H1 (cell line): Measurements from ENCODE around the gene RTF2. TPM values are rescaled to one million over a fixed set of nuclear protein-coding genes. Genes with fewer than 3 reads are reported as not detected.

Experiments used
- CTCF ChIA-PET: fragments of 300-600 bp; sonication (Branson Sonifier 250); formaldehyde crosslinking; loops from one replicate; lab custom pipeline; 2021; ENCODE audit not compliant: partially characterized antibody; lab: Charles Lee
- POLR2A ChIA-PET: fragments of 300-600 bp; sonication (Branson Sonifier 250); formaldehyde crosslinking; loops from one replicate; lab custom pipeline; 2021; ENCODE audit warnings: inconsistent platforms; ENCODE audit not compliant: partially characterized antibody; lab: Charles Lee
- DNase-seq, 2 experiments: peaks; one replicate each; pipeline versions ENCODE4 v3.0.0 to v3.0.0-alpha.2; 2010 to 2022; ENCODE audit warnings: low spot score in 2 of 2, low read depth in 1 of 2, mixed read lengths in 1 of 2
- FAIRE-seq: peaks from 2 replicates; lab custom pipeline; 2011; peaks lifted over from hg19 to GRCh38; lab: Jason Lieb, UNC
- H2AFZ ChIP-seq: 2 replicates; pipeline ENCODE4 v1.8.1; 2012; ENCODE audit warnings: low read length, inconsistent platforms
- H2AK5ac ChIP-seq: 2 replicates; pipeline ENCODE4 v1.6.1; 2013; ENCODE audit warnings: low read depth, low read length
- H2BK120ac ChIP-seq: replicated peaks from 2 replicates; pipeline ENCODE3; 2013; ENCODE audit warnings: low read depth, low read length, inconsistent platforms
- H2BK12ac ChIP-seq: 2 replicates; pipeline ENCODE4 v1.6.1; 2013; ENCODE audit warnings: low read depth, low read length
- H2BK15ac ChIP-seq: 2 replicates; pipeline ENCODE4 v1.6.1; 2013; ENCODE audit warnings: low read length
- H2BK20ac ChIP-seq: 2 replicates; pipeline ENCODE4 v1.6.1; 2013; ENCODE audit warnings: low read length
- H2BK5ac ChIP-seq: 2 replicates; pipeline ENCODE4 v1.6.1; 2013; ENCODE audit warnings: low read depth, low read length
- H3K14ac ChIP-seq: 2 replicates; pipeline ENCODE4 v1.6.1; 2013; ENCODE audit warnings: inconsistent platforms; ENCODE audit not compliant: insufficient read length
- H3K18ac ChIP-seq: 2 replicates; pipeline ENCODE4 v1.6.1; 2013; ENCODE audit warnings: low read length; ENCODE audit errors: extremely low read depth
- H3K23ac ChIP-seq: 2 replicates; pipeline ENCODE4 v1.6.1; 2013; ENCODE audit warnings: inconsistent platforms; ENCODE audit not compliant: insufficient read length
- H3K23me2 ChIP-seq: 2 replicates; pipeline ENCODE4 v1.6.1; 2013; ENCODE audit warnings: low read depth, low read length
- H3K27ac ChIP-seq: 2 replicates; pipeline ENCODE4 v1.6.1; 2011; ENCODE audit warnings: low read depth, low read length, inconsistent platforms
- H3K27me3 ChIP-seq, 4 experiments: replicated peaks in 1 of 4; 1 replicate in 1 of 4; 2 replicates in 3 of 4; pipeline versions ENCODE4 v1.6.1 to v1.8.1; 2011 to 2013; ENCODE audit warnings: low read length in 3 of 4, mild to moderate bottlenecking in 3 of 4, inconsistent platforms in 2 of 4, mixed read lengths in 2 of 4, moderate library complexity in 1 of 4; ENCODE audit not compliant: control insufficient read depth in 3 of 4, insufficient read depth in 3 of 4; ENCODE audit errors: extremely low read depth in 1 of 4
- H3K36me3 ChIP-seq, 4 experiments: 2 replicates each; pipeline versions ENCODE4 v1.6.1 to v1.8.1; 2011 to 2013; ENCODE audit warnings: mild to moderate bottlenecking in 4 of 4, low read length in 3 of 4, moderate library complexity in 2 of 4, control low read depth in 1 of 4, inconsistent platforms in 1 of 4; ENCODE audit not compliant: insufficient read depth in 4 of 4, control insufficient read depth in 2 of 4
- H3K4ac ChIP-seq: replicated peaks from 2 replicates; pipeline ENCODE3; 2013; ENCODE audit warnings: low read length, low read depth, mixed read lengths, inconsistent platforms; ENCODE audit not compliant: insufficient read length
- H3K4me1 ChIP-seq, 4 experiments: replicated peaks in 1 of 4; 1 replicate in 1 of 4; 2 replicates in 3 of 4; pipeline versions ENCODE4 v1.6.1 to v1.8.1; 2011 to 2013; ENCODE audit warnings: low read length in 3 of 4, inconsistent platforms in 2 of 4, mixed read lengths in 1 of 4; ENCODE audit not compliant: insufficient read depth in 4 of 4, control insufficient read depth in 3 of 4
- H3K4me2 ChIP-seq, 2 experiments: 2 replicates each; pipeline versions ENCODE4 v1.6.1 to v1.8.1; 2011 to 2013; ENCODE audit warnings: low read depth in 2 of 2, low read length in 2 of 2, control low read depth in 1 of 2, inconsistent platforms in 1 of 2, mild to moderate bottlenecking in 1 of 2; ENCODE audit not compliant: insufficient read depth in 1 of 2
- H3K4me3 ChIP-seq, 4 experiments: fragments of 200-600, 300-600 bp in 1 of 4; sonication (generic), shearing (Covaris generic), sonication (Bioruptor Twin) in 1 of 4; 2 replicates each; pipeline versions ENCODE4 v1.5.1 to v1.8.1; 2011 to 2016; ENCODE audit warnings: low read length in 4 of 4, low read depth in 3 of 4, control low read depth in 2 of 4, inconsistent platforms in 2 of 4, mild to moderate bottlenecking in 2 of 4, mixed read lengths in 1 of 4, moderate library complexity in 1 of 4; ENCODE audit not compliant: insufficient read depth in 2 of 4; ENCODE audit errors: extremely low read depth in 1 of 4
- H3K56ac ChIP-seq: replicated peaks from 2 replicates; pipeline ENCODE3; 2013; ENCODE audit warnings: low read depth, mild to moderate bottlenecking, mixed read lengths, low read length, inconsistent platforms; ENCODE audit not compliant: insufficient read length
- H3K79me1 ChIP-seq: 2 replicates; pipeline ENCODE4 v1.6.1; 2013; ENCODE audit warnings: low read depth, low read length, control low read depth
- H3K79me2 ChIP-seq, 2 experiments: 2 replicates each; pipeline versions ENCODE4 v1.6.1 to v1.8.1; 2012 to 2013; ENCODE audit warnings: low read length in 2 of 2, mild to moderate bottlenecking in 2 of 2, inconsistent platforms in 1 of 2; ENCODE audit not compliant: insufficient read depth in 2 of 2, control insufficient read depth in 1 of 2
- H3K9ac ChIP-seq, 4 experiments: replicated peaks in 1 of 4; 1 replicate in 1 of 4; 2 replicates in 3 of 4; pipeline versions ENCODE4 v1.6.1 to v1.8.1; 2011 to 2013; ENCODE audit warnings: low read depth in 3 of 4, low read length in 3 of 4, control low read depth in 2 of 4, mild to moderate bottlenecking in 2 of 4, moderate library complexity in 2 of 4, inconsistent platforms in 1 of 4; ENCODE audit errors: extremely low read depth in 1 of 4
- H3K9me3 ChIP-seq, 2 experiments: 2 replicates each; pipeline versions ENCODE4 v1.6.1 to v1.8.1; 2012 to 2013; ENCODE audit warnings: mild to moderate bottlenecking in 2 of 2, moderate library complexity in 2 of 2, control low read depth in 1 of 2, inconsistent platforms in 1 of 2, low read depth in 1 of 2, low read length in 1 of 2, mixed read lengths in 1 of 2; ENCODE audit not compliant: insufficient read depth in 2 of 2
- H4K20me1 ChIP-seq, 2 experiments: replicated peaks in 1 of 2; 2 replicates each; pipeline versions ENCODE3 to v1.8.1; 2011 to 2013; ENCODE audit warnings: inconsistent platforms in 2 of 2, low read length in 2 of 2, mild to moderate bottlenecking in 1 of 2; ENCODE audit not compliant: insufficient read depth in 2 of 2, control insufficient read depth in 1 of 2
- H4K5ac ChIP-seq: 2 replicates; pipeline ENCODE4 v1.6.1; 2013; ENCODE audit warnings: low read length, low read depth, mixed read lengths, inconsistent platforms; ENCODE audit not compliant: insufficient read length
- H4K8ac ChIP-seq: 2 replicates; pipeline ENCODE4 v1.8.0; 2013; ENCODE audit warnings: mild to moderate bottlenecking, moderate library complexity, low read length, inconsistent platforms; ENCODE audit not compliant: insufficient read depth; ENCODE audit errors: extremely low read depth
- H4K91ac ChIP-seq: replicated peaks from 2 replicates; pipeline ENCODE3; 2013; ENCODE audit warnings: low read length, mixed read lengths, inconsistent platforms; ENCODE audit not compliant: insufficient read length
- BACH1 ChIP-seq: IDR thresholded peaks from 2 replicates; pipeline ENCODE4 v1.6.1; 2012; ENCODE audit warnings: low read length, improper control_type of control experiment
- BRCA1 ChIP-seq: IDR thresholded peaks from 2 replicates; pipeline ENCODE4 v1.6.1; 2012; ENCODE audit warnings: low read depth, low read length, improper control_type of control experiment
- EP300 ChIP-seq, 2 experiments: IDR thresholded peaks; 1 replicate in 1 of 2; 2 replicates in 1 of 2; pipeline ENCODE4 v1.6.1; 2011 to 2012; ENCODE audit warnings: low read depth in 2 of 2, low read length in 2 of 2, mild to moderate bottlenecking in 2 of 2, borderline replicate concordance in 1 of 2, inconsistent platforms in 1 of 2, moderate library complexity in 1 of 2
- GTF2F1 ChIP-seq: IDR thresholded peaks from 2 replicates; pipeline ENCODE4 v1.6.1; 2012; ENCODE audit warnings: low read depth, low read length, improper control_type of control experiment, borderline replicate concordance
- NRF1 ChIP-seq: IDR thresholded peaks from 2 replicates; pipeline ENCODE4 v1.6.1; 2011; ENCODE audit warnings: mild to moderate bottlenecking, low read depth, low read length, improper control_type of control experiment
- RXRA ChIP-seq: IDR thresholded peaks from 2 replicates; pipeline ENCODE4 v1.6.1; 2011; ENCODE audit warnings: low read depth, mild to moderate bottlenecking, low read length, moderate library complexity; ENCODE audit not compliant: insufficient read depth
- SAP30 ChIP-seq: fragments of 300-600 bp; sonication (generic); IDR thresholded peaks from 2 replicates; pipeline ENCODE4 v1.7.1; 2012; ENCODE audit warnings: low read length, moderate library complexity, mild to moderate bottlenecking, inconsistent platforms; ENCODE audit not compliant: insufficient read depth, insufficient replicate concordance
- SP2 ChIP-seq: IDR thresholded peaks from 2 replicates; pipeline ENCODE4 v1.6.1; 2012; ENCODE audit warnings: mild to moderate bottlenecking, low read length, inconsistent platforms
- SRF ChIP-seq: IDR thresholded peaks from 2 replicates; pipeline ENCODE4 v1.6.1; 2011; ENCODE audit warnings: mild to moderate bottlenecking, low read depth, low read length, moderate library complexity
- SUZ12 ChIP-seq: fragments of 200-600 bp; sonication (generic); IDR thresholded peaks from 2 replicates; pipeline ENCODE4 v1.6.1; 2012; ENCODE audit warnings: mild to moderate bottlenecking, inconsistent platforms, low read length, moderate library complexity, mixed read lengths
- YY1 ChIP-seq: IDR thresholded peaks from 2 replicates; pipeline ENCODE4 v1.6.1; 2011; ENCODE audit warnings: low read depth, mild to moderate bottlenecking, low read length
- WGBS, 2 experiments: shearing (Covaris generic) in 1 of 2; methylation state at CpG; one replicate each; pipeline versions ENCODE4 v1.1.6 to v1.1.7; 2013 to 2015; ENCODE audit warnings: low lambda C conversion rate in 2 of 2, mixed read lengths in 2 of 2, inconsistent platforms in 1 of 2, low coverage in 1 of 2, missing lambda C conversion rate in 1 of 2; ENCODE audit not compliant: insufficient replicate concordance in 2 of 2, insufficient coverage in 1 of 2, insufficient read length in 1 of 2; ENCODE audit errors: extremely low coverage in 1 of 2, missing lambda C conversion rate in 1 of 2; 5-methylcytosine and 5-hydroxymethylcytosine counted together
- polyA plus RNA-seq, 7 experiments: library from polyadenylated mRNA; depleted of rRNA in 3 of 7; stranded (reverse) in 5 of 7; unstranded in 2 of 7; fragments of >200 nt in 5 of 7; fragments of 200-250 nt in 2 of 7; gene quantifications; 1 replicate in 5 of 7; 2 replicates in 1 of 7; 4 replicates in 1 of 7; pipeline versions ENCODE4 v1.2.1 to v1.2.3, GENCODE V29; 2011 to 2013; ENCODE audit warnings: missing spikeins in 2 of 7, mixed read lengths in 2 of 7
- total RNA-seq: library from RNA; stranded (reverse); fragmentation: NEBNext Ultra II Directional; extraction: Animal tissue kit (Norgen Biotek cat#: 25700); gene quantifications from 2 replicates; pipeline ENCODE4 v1.2.1, GENCODE V29; 2021
- TF ChIP-seq, protein P1 (sequence below): IDR thresholded peaks from 2 replicates; pipeline ENCODE4 v1.6.1; 2012; ENCODE audit warnings: inconsistent platforms

The RTF2 gene
- total and polyA plus RNA-seq, 2 of the 8 experiments (the other 6 are each of a cell fraction or from before 2014, with no cell fraction given) = 33.9 to 51.2 TPM

DNA sequence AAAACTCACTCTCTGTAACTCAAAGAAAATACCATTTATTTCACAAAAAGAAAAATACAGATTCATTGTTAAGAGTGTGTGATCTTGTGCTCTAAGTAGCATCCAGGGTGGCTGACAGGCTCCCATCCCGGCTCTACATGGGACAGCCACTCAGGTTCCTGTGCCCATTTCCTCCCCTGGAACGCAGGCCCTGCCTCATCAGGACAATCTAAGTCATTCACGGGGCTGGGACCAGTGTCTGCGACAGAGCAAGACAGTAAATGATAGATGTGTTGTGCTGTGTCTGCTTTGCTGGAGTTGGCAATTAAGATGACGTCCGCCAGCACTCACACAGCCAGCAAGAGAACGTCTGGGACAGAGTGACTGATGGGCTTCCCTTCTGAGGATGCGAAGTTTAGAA is 49.2 kb downstream of the RTF2 start:
- peaks cover 0 to 31% (median 23%) of the 10 kb centered on the region in 4 experiments; a peak in 6 of 8 replicates for H3K36me3 ChIP-seq
- FAIRE-seq = no peak
- TF ChIP-seq YY1 (no peak), EP300 (IDR thresholded peaks at IDR 0.05; ENCODE audit: borderline replicate concordance in 1 of 2, low read depth in 2 of 2, low read length in 2 of 2) (no peak), BACH1 (no peak), SRF (no peak), SAP30 (no peak), GTF2F1 (no peak), SP2 (no peak), NRF1 (no peak), RXRA (no peak), BRCA1 (no peak), SUZ12 (no peak)
- TF ChIP-seq, protein P1, sequence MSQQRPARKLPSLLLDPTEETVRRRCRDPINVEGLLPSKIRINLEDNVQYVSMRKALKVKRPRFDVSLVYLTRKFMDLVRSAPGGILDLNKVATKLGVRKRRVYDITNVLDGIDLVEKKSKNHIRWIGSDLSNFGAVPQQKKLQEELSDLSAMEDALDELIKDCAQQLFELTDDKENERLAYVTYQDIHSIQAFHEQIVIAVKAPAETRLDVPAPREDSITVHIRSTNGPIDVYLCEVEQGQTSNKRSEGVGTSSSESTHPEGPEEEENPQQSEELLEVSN = no peak

More for the DNA sequence above, 49.2 kb downstream of the RTF2 start:
- no peak overlapping the region for H2AK5ac ChIP-seq
- H4K91ac ChIP-seq = no peak overlapping the region
- H3K79me1 ChIP-seq = no peaks in the 10 kb centered on the region
- no peak for DNase-seq
- peaks cover 7 to 21% of the 10 kb centered on the region in 2 experiments; a peak in 2 of 4 replicates for H3K9me3 ChIP-seq
- CTCF ChIA-PET = no interaction called here
- no peak overlapping the region for H3K56ac ChIP-seq
- no peaks in the 10 kb centered on the region for H4K20me1 ChIP-seq
- no peaks in the 10 kb centered on the region for H3K23me2 ChIP-seq
- H3K18ac ChIP-seq = no peak overlapping the region
- no peak overlapping the region for H2BK15ac ChIP-seq
- no peak overlapping the region for H3K4ac ChIP-seq
- no peak overlapping the region for H3K14ac ChIP-seq
- H3K4me1 ChIP-seq = no peaks in the 10 kb centered on the region
- no peak overlapping the region for H2BK12ac ChIP-seq
- H4K5ac ChIP-seq = no peak overlapping the region
- H3K27me3 ChIP-seq = no peaks in the 10 kb centered on the region
- no peak overlapping the region for H3K23ac ChIP-seq
- no peak overlapping the region for H3K9ac ChIP-seq
- H3K27ac ChIP-seq = no peak overlapping the region
- WGBS, 2 experiments = 89% methylated on average over 8 of the region's 8 CpGs; no CpG with 5 or more reads in 1 of the 2 experiments
- POLR2A ChIA-PET = no interaction called here
- no peak overlapping the region for H3K4me3 ChIP-seq
- no peak overlapping the region for H2BK20ac ChIP-seq
- H3K4me2 ChIP-seq = no peak overlapping the region
- H2AFZ ChIP-seq = no peak overlapping the region
- no peaks in the 10 kb centered on the region for H3K79me2 ChIP-seq
- H2BK120ac ChIP-seq = no peak overlapping the region
- H4K8ac ChIP-seq = no peak overlapping the region
- no peak overlapping the region for H2BK5ac ChIP-seq
